OCI-M2 (cell line): ENCODE results near the gene UTS2B.

Experiments
- DNase-seq: peaks from one replicate; lab custom pipeline; 2025; ENCODE audit not compliant: unreplicated experiment; lab: John Stamatoyannopoulos, UW

Gene UTS2B

GRCh38 chr3:191353022-191353777 lies 22.9 kb upstream of the UTS2B start:
- DNase-seq, result no peak

- no peak for DNase-seq
These were observed 21.7 kb upstream of the UTS2B start for GRCh38 chr3:191352014-191352413.

GRCh38 chr3:191350396-191351090 lies 20.2 kb upstream of the UTS2B start:
- DNase-seq, result no peak

- no peak for DNase-seq
These were observed 17.8 kb upstream of the UTS2B start for GRCh38 chr3:191348098-191348497.

GRCh38 chr3:191347228-191347627 lies 16.9 kb upstream of the UTS2B start:
- no peak for DNase-seq

GRCh38 chr3:191345334-191345733 lies 15.0 kb upstream of the UTS2B start:
- no peak for DNase-seq

- no peak for DNase-seq
These were observed 13.6 kb upstream of the UTS2B start for GRCh38 chr3:191343913-191344312.

GRCh38 chr3:191343115-191343514 lies 12.8 kb upstream of the UTS2B start:
- DNase-seq, result no peak

GRCh38 chr3:191342411-191342810 lies 12.1 kb upstream of the UTS2B start:
- DNase-seq, result no peak

- no peak for DNase-seq
These were observed 11.7 kb upstream of the UTS2B start for GRCh38 chr3:191342006-191342405.

- DNase-seq, result no peak
These were observed 10.6 kb upstream of the UTS2B start for GRCh38 chr3:191340966-191341365.

- no peak for DNase-seq
These were observed 10.0 kb upstream of the UTS2B start for GRCh38 chr3:191340351-191340750.

GRCh38 chr3:191339316-191339917 lies 9.1 kb upstream of the UTS2B start:
- no peak for DNase-seq

- DNase-seq, result no peak
These were observed 7.8 kb upstream of the UTS2B start for GRCh38 chr3:191338177-191338488.

GRCh38 chr3:191336833-191337232 lies 6.5 kb upstream of the UTS2B start:
- no peak for DNase-seq

- no peak for DNase-seq
These were observed 4.1 kb upstream of the UTS2B start for GRCh38 chr3:191334346-191334893.

- no peak for DNase-seq
These were observed 3.1 kb upstream of the UTS2B start for GRCh38 chr3:191333298-191333880.

- DNase-seq, result no peak
These were observed 1.1 kb upstream of the UTS2B start for GRCh38 chr3:191331388-191331787.

GRCh38 chr3:191330530-191331048 lies 263 bp upstream of the UTS2B start:
- DNase-seq, result no peak

- DNase-seq, result no peak
These were observed 1.2 kb downstream of the UTS2B start, which contains the start of gene CCDC50 for GRCh38 chr3:191328962-191329653. CCDC50 (plus strand) TSS chr3:191329394; CDS start chr3:191329675, 281 bp downstream.
